Endothelial cell (in vitro differentiated cells): ENCODE data around the gene CEP162. TPM values are rescaled to one million over a fixed set of nuclear protein-coding genes. Genes with fewer than 3 reads are reported as not detected.

ENCODE experiments used
- DNase-seq: peaks from one replicate; pipeline ENCODE4 v3.0.0; 2021; ENCODE audit warnings: low spot score
- H3K27ac Mint-ChIP-seq: one replicate; pipeline ENCODE4 v1.8.0; 2021; ENCODE audit warnings: mixed read lengths, inconsistent platforms; ENCODE audit not compliant: unreplicated experiment
- H3K27me3 Mint-ChIP-seq: one replicate; pipeline ENCODE4 v1.8.0; 2021; ENCODE audit warnings: mild to moderate bottlenecking, moderate library complexity, mixed read lengths, inconsistent platforms; ENCODE audit not compliant: unreplicated experiment
- H3K36me3 Mint-ChIP-seq: one replicate; pipeline ENCODE4 v1.8.0; 2021; ENCODE audit warnings: mild to moderate bottlenecking, low read depth, mixed read lengths, inconsistent platforms; ENCODE audit not compliant: unreplicated experiment
- H3K4me1 Mint-ChIP-seq: one replicate; pipeline ENCODE4 v1.8.0; 2021; ENCODE audit warnings: mild to moderate bottlenecking, mixed read lengths, inconsistent platforms; ENCODE audit not compliant: unreplicated experiment
- H3K4me3 Mint-ChIP-seq: one replicate; pipeline ENCODE4 v1.8.0; 2021; ENCODE audit warnings: mild to moderate bottlenecking, mixed read lengths, inconsistent platforms; ENCODE audit not compliant: unreplicated experiment
- H3K9me3 Mint-ChIP-seq: one replicate; pipeline ENCODE4 v1.8.0; 2021; ENCODE audit warnings: mixed read lengths, inconsistent platforms; ENCODE audit not compliant: unreplicated experiment
- CTCF ChIP-seq: fragments of 200-600 bp; sonication (generic); IDR thresholded peaks from one replicate; pipeline ENCODE4 v1.5.0; 2021; ENCODE audit warnings: antibody characterized with exemption; ENCODE audit not compliant: unreplicated experiment
- total RNA-seq: library from RNA; stranded (reverse); fragmentation: NEBNext Ultra II Directional; extraction: Animal tissue kit (Norgen Biotek cat#: 25700); gene quantifications from one replicate; pipeline ENCODE4 v1.2.1, GENCODE V29; 2021; ENCODE audit not compliant: unreplicated experiment

Gene CEP162
- total RNA-seq, 1 donor from 2014 or later, result 14.3 TPM

- TF ChIP-seq CTCF, result no peak
- H3K27ac Mint-ChIP-seq, result peak overlapping the region; percentile 78
- DNase-seq, result no peak
- H3K4me1 Mint-ChIP-seq, result peaks cover 6% of the 10 kb centered on the region
- H3K36me3 Mint-ChIP-seq, result no peaks in the 10 kb centered on the region
- H3K27me3 Mint-ChIP-seq, result no peaks in the 10 kb centered on the region
- H3K4me3 Mint-ChIP-seq, result no peak overlapping the region
- H3K9me3 Mint-ChIP-seq, result no peaks in the 10 kb centered on the region
Observed at GRCh38 chr6:84082689-84083265, 144.7 kb downstream of the CEP162 start.

DNA sequence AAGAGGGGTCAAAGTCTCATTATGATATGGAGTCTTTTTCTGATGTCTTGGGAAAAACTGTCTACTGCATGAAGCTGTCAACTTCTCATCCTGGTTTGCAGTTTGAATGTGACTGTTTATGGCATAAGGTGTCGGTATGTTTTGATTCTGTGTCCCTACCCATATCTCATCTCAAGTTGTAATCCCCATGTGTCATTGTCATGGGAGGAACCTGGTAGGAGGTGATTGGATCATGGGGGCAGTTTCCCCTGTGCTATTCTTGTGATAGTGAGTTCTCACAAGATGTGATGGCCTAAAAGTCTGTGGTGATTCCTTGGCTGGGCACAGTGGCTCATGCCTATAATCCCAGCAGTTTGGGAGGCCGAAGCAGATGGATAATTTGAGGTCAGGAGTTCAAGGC lies 146.2 kb downstream of the CEP162 start:
- no peaks in the 10 kb centered on the region for H3K9me3 Mint-ChIP-seq
- no peak for DNase-seq
- no peak overlapping the region for H3K27ac Mint-ChIP-seq
- peaks cover 6% of the 10 kb centered on the region for H3K4me1 Mint-ChIP-seq
- no peaks in the 10 kb centered on the region for H3K27me3 Mint-ChIP-seq
- TF ChIP-seq CTCF, result no peak
- H3K36me3 Mint-ChIP-seq, result no peaks in the 10 kb centered on the region
- no peak overlapping the region for H3K4me3 Mint-ChIP-seq

DNA sequence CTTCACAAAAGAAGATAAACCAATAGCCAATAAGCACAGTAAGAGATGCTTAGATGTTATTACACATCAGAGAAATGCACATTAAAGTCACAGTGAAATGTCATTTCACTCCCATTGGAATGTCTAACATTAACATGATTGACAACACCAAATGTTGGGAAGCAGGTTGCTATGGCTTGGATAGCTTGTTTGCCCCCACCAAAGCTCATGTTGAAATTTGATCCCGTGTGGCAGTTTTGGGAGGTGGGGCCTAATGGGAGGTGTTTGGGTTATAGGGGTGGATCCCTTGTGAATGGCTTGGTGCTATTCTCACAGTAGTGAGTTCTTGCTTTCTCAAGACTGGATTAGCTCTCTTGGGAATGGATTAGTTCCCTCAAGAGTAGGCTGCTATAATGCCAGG lies 149.1 kb downstream of the CEP162 start:
- Mint-ChIP-seq H3K4me1 (peaks cover 10% of the 10 kb centered on the region), H3K27ac (no peak overlapping the region), H3K36me3 (no peaks in the 10 kb centered on the region), H3K27me3 (no peaks in the 10 kb centered on the region), H3K4me3 (no peak overlapping the region), H3K9me3 (no peaks in the 10 kb centered on the region)
- DNase-seq, result no peak
- no peak for TF ChIP-seq CTCF

GRCh38 chr6:84077645-84078044 lies 149.8 kb downstream of the CEP162 start:
- DNase-seq, result no peak
- Mint-ChIP-seq H3K27me3 (no peaks in the 10 kb centered on the region), H3K36me3 (peaks cover 4% of the 10 kb centered on the region), H3K4me3 (no peak overlapping the region), H3K27ac (no peak overlapping the region), H3K4me1 (peaks cover 7% of the 10 kb centered on the region), H3K9me3 (no peaks in the 10 kb centered on the region)
- TF ChIP-seq CTCF, result no peak

DNA sequence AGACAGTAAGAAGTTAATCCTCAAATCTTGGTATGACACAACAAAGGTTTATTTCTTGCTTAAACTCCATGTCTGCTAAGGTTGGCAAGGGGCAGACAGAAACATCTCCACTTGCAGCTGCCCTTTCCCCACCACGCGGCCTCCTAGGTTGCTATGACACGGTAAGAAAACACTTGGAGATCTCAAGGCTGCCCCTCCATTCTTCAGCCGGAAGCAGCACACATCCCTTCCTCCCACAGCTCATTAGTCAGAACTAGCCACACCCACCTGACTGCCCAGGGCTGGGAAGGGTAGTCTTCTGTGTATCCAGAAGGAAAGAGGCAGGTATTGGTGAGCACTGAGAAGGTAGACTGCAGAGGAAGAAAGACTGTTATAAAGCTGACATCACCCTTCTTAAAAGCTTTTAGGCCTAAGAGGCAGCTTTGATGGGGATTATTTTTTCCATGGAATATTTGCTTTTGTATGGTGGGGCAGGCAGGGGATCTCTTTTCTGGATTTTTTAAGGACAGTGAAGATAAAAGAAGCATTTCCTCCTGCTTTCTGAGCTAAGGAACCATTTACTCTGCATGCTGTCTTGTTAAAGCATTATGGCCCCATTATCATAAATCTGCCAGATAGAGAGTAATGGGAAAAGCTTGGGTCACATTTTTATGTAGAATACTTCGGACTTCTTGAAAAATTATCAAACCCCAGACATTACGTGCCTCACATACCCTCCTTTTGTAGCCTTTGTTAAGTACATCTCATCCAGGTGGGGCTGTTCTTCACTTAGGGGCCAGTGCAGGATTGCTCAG lies 152.3 kb downstream of the CEP162 start:
- Mint-ChIP-seq H3K4me1 (peaks cover 4% of the 10 kb centered on the region), H3K9me3 (no peaks in the 10 kb centered on the region), H3K36me3 (peaks cover 10% of the 10 kb centered on the region), H3K4me3 (no peak overlapping the region), H3K27me3 (no peaks in the 10 kb centered on the region), H3K27ac (no peak overlapping the region)
- TF ChIP-seq CTCF, result no peak
- DNase-seq, result no peak
